Right renal cortex interstitium (tissue), 3 donors: ENCODE measurements around the gene RPL19. TPM values are rescaled to one million over a fixed set of nuclear protein-coding genes. Genes with fewer than 3 reads are reported as not detected.

Experiments used
- DNase-seq, 3 donors: peaks; one replicate each; pipeline ENCODE4 v3.0.0-alpha.2; 2013; ENCODE audit warnings: low read depth in 3 of 3, low spot score in 2 of 3
- polyA plus RNA-seq, 3 donors: library from polyadenylated mRNA; unstranded; fragments of 120-200 nt; gene quantifications; one replicate each; pipeline ENCODE4 v1.2.1, GENCODE V29; 2013; ENCODE audit not compliant: insufficient read length in 3 of 3

RPL19 gene
- polyA plus RNA-seq, 3 donors = 1,930 to 2,158 (median 2,002) TPM

DNA sequence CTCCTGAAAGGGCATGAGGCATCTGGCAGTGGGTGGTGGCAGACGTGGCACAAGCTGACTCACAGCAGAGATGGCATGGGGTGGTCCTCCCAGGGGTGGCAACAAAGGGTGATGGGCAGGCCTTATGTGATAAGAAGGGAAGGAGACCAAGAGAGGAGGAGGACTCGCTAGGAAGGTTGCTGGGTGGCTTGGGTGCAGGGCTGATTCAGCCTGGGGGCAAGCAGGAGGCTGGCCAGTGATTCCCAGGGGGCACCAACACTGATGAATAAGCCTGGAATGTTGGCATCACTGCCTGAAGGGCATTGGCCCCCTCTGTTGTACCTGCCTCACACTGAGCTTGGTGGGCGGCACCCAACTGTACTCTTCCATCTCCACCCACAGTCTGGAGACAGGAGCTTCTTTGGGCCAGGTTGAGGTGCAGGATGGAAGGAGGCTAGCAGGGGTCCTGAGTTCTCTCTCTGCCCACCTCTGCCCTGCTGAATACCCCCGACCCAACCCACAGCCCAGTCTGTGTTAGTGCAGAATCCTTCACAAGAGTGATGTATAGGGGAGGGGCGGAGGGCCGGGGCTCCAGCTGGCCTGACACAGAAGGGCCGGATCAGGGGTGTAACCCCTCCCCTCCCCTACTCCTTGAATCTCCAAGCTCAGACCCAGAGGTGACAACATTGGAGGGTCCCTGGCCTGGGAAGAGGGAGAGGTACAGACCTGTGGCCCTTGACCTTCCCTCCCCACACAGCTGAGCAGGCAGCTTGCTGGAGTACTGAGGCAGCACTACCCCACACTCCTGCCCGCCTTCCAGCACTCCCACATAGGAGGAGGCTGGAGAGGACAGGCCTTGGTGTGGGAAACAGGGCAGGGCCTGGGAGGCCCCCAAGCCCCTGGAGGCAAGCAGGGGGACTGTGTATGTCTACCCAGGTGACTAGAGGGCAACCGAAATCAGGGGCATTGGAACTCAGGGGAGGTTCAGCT, 23.1 kb downstream of the RPL19 start:
- DNase-seq = no peak

DNA sequence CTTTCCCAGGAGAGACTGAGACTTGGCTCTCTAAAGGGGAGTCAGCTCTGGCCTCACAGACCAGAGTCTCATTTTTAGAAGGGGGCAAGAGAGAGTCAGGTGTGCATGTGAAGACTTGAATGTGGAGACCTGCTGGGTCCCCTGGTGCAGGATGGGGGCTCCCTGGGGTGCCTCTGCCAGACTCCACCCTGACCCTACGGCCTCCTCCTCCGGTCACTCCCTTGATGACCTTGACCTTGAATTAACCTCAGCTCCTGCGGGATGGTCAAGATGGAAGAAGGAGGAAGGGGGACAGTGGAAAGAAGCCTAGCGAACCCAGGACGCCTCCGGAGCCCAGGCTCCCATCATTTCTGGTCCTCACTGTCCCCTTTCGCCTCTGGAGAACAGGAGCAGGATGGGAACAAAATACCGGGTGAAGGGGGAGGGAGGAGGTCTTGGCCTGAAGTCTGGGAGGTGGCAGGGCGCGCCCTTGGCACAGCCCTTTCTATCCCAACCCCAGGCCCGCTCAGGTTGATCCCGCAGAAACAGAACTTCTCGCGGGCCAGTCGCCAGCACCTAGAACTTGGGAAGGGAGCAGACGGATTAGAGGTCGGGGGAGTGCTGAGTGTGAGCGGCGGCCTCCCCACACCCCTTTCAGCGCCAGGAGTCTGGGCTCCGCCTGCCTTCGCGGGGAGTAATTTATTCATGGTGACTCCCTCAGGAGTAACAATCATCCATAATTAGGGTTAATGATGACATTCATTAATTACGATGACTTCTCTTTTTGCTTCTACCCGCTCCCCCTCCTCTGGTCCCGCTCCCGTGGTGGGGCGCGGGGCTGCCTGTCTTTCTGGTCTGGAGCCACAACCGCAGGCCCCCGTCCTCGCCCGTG, 24.1 kb downstream of the RPL19 start:
- no peak for DNase-seq

DNA sequence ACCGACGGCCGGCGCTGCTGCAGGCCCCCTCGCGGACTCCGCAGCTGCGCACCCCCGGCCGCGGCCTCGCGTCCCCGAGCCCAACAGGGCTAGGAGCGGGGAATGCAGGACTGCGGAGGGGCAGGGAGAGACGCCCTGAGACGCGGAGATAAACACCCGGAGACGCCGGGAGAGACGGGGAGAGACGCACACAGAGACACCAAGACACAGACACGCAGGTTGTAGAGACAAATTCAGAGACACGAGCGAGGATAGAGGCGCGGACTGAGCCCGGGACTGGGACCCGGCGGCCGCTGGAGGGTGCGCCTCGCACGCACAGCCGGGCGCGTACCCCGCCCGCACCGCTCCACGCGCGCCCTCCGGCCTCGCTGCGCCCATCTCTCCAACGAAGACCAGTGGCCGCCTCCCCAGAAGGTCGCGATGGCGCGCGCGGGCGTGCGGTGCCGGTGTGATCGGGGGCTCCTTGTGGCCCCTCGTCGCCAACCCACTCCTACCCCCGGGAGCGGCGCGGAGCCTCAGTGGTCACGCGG, 24.8 kb downstream of the RPL19 start:
- DNase-seq = no peak

DNA sequence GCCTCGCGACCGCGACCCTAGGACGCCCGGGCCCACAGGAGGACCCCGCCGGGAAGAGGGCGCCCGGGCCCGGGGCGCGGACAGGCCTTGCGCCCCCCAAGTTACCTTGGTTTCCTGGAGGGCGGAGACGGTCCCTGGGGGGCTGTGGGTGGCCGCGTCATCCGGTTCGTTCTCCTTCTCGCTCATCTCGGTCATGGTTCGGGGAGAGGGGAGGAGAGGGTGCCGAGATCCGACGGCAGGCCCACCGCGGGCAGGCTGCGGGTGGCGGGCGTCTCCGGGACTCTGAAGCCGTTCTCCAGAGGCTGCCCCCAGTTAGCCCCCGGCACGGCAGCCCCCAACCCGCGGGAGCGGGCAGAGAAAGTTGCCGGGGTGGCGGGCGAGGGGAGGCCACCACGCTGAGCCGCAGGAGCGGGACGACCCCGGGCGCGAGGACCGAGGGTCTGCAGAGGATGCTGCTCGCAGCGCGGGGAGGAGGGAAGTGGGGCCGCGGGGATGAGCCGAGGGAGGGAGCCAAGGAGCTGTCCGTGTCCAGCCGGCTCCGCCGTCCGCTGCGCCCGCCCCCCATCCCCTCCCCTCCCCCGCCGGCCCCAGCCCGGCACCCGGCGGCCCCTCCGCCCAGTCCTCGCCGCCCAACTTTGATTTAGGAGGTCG, 25.4 kb downstream of the RPL19 start, which contains the start of gene STAC2:
Gene STAC2 (minus strand): TSS at position 638 of the 651 bp plus-strand sequence. CDS start 443 bp downstream, at position 195.
- no peak for DNase-seq

DNA sequence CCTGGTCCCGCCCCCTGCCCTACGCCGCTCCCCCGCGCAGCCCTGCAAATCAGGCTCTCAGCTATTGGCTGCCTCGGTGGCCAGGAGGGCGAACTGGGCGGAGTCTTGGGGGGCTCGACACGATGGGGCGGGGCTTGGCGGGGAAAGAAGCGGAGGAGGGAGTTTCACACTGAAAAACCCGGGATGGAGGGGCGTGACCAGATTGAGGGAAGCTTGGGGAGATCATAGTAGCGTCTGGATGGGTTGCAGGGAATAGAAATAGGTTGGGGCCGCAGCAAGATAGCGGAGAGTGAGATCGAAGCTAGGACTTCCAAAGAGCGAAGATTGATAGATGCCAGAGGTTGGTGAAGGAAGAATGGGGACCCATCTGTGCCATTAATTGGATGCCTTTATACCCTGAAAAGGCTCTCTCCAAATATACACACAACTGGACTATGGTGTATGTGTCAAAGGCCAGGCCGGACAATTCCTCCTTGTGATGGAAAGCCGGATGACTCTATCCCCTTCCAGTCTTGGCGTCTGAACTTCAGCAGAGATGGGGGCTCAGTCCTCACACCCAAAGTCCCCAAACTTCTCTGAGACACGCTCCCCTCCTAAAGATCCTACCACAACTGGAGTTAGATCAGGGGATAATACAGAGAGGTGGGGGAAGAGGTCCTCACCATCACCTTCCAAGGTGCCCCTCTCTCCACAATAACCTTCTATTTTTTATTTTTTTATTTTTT, 26.0 kb downstream of the RPL19 start:
- DNase-seq = peak in 2 of 3 donors; percentile 72 to 83

DNA sequence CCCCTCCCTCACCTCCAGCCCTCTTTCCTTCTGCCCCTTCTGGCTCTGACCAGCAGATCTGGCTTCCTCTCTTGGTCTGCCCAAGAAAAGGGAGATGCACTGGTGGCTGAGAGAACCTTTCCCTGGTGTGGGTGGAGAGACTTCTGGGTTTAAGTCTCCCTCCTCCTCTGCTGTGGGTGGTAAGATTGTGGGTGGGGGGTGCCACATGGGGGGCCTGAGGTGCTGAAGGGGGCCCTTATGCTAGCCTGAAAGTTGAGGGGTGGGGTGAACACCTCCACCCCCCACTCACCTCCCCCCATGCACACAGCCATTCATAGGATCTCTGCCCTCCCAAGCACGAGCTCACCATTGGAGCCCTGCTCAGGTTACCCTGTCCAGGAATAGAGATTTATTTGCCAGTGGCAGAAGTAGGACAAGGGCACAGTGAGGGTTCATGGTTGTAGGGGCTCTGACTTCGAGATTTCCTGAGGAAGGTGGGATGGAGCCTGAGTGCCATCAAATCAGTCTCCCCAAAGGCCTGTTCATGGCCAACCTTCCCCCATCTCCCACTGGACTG, 27.4 kb downstream of the RPL19 start:
- no peak for DNase-seq

DNA sequence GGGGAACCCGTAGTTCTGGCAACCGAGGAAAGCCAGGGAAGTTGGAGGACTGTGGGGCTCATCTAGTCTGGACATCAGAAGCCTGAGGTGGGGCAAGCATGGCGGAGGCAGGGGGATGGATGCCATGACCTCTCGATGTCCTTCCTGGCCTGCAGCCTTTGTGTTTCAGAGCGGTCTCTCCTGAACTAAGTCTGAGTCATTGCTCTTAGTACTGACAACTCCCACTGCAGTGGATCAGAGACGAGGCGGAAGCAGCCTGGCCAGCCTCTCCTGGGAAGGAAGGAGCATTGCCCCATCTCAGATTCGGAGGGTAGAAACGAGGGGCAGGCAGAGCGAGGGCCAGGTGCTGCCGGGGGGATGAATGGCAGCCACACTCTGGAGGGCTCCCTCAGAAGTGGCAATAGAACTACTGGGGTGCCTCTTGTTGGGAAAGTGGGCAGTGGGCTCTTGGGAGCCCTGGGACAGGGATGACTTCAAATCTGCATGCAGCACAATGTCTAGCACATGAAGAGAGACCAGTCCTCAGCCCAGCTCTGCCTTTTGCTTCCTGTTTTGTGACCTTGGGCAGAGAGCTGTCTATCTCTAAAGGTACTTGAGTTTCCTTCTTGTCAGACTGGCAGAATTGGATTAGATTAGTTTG, 29.3 kb downstream of the RPL19 start:
- DNase-seq = no peak

DNA sequence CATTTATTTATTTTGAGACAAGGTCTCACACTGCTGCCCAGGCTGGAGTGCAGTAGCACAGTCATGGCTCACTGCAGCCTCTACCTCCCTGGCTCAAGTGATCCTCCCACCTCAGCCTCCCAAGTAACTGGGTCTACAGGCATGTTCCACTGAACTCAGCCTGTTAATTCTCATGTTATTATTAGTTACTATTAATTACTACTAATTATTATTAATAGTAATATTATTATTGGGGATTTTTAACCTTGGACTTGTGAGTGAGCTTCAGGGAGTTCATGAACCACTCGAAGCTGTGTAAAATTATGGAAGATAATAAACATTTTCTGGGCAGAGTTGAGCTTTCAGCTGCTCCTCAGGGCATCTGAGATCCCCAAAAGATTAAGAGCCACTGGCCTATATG, 30.3 kb downstream of the RPL19 start:
- no peak for DNase-seq

DNA sequence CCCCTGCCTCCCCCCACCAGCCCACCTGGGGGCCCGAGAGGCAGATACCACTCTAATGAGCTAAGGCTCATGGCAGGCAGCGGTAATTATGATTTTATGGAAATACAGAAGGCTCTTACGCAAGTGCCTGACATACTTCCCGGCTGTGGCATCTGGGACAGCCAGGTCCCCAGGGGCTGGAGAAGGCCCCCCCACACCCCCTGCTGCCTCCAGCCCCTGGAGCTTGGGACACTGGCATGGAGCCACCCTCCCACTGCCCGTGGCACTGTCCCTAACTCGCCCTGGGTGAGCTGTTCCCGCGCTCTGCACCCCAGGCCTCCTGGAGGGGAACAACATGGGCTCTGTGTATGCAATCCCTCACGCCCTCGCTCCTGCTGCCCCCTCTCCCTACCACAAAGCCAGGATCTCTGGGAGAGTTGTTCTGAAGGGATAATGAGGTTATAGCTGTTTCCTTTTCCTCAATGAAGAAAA, 31.0 kb downstream of the RPL19 start:
- no peak for DNase-seq

DNA sequence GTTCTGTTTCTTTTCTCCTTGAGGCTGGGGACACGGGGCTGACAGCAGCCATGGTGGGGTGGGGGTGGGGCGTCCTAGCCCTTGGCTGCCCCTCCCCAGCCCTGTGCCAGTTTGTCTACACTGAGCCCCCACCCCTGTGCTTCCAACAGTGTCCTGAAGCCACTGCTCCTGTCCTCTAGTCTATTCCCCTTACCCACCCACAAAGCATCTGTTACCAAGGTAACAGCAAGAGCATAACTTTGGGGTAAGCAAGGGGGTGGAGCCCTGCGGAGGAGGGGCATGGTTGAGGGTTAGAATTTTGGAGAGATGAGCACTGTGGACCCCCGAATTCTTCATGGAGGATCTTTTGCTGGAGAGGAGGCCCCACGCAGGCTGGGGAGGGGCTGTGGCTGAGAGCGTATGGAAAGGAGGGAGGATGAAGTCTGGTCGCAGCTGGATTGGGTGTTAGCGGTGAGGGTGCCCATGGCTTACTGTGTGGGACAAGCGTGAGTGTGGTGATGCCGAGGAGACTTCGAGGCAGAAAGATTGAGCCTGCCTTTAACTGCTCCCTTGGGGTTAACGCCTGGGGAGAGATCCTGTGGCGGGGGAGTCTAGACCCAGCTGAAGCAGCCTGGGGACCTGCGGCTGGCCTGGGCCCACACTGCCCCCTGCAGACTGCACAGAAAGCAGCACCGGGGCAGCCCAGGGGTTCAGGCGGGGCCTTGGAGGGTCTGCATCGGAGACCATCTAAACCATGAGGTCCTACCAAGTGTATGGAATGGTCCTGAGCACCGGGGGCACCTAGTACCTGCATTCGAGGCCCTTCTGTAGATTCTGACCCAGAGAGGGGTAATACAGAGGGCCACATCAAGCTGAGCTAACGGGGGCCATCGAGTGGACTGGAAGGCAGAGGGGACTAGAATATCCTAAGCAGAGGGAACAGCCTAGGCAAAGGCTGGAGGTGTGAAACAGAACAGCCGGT, 31.8 kb downstream of the RPL19 start:
- DNase-seq = no peak

DNA sequence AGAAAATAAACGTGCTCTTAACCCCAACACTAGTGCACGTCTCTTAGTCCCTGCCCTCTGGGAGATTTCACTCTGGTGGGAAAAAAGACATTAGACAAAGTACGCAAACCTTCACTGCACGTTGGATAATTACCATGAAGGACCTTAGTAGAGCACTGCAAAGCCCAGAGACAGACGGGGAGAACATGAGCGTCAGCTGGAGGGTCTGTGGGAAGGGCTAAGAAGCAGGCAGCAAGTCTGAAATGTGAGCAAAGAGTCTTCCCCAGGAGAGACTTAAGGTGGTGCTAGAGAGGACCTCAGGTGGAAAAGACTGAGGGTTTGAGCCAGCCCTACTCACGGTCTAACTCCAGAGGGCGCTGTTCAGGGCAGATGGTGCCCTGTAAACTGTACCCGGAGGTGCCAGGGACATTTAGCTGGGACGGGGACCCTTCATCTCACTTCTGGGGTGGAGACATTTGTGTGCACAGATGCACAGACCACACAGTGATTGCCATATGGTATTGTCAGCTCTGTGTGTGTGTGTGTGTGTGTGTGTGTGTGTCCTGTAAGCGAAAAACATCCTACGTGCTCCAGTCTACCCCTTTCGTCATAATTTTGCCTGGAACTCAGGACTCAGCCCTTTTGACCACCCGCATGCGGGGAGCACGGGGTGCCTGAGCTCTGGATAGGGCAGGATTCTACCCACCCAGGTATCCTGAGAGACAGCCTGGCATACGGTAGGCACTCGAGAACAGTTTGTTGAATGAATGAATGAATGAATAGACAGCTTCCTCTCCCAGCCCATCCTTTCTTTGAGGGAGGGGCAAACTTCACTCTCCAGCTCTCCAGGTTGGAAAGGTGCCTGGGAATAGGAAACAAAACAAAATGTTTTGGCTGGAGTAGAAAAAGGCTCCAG, 35.7 kb downstream of the RPL19 start:
- no peak for DNase-seq

DNA sequence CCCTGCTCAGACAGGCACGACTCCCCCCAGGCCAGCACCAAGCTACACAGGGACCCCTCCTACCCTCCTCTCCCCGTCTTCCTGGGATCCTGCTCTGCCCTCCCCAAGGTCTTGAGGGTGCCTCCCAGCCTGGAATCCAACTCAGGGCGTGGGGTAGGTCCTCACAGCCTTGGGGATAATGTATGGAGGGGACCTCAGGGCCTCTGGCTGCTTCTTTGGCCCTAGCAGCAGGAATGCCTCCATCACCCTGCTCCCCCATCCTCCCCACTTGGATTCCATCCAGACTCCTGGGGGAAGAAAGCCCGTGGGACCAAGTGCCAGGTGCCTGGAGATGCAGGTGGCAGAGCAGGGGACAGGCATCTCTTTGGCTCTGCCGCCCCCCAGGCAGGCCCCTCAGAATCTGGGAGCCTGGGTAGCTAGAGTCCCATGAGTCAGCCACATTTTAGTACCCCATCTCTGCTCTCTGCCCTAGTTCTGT, 36.4 kb downstream of the RPL19 start:
- no peak for DNase-seq

DNA sequence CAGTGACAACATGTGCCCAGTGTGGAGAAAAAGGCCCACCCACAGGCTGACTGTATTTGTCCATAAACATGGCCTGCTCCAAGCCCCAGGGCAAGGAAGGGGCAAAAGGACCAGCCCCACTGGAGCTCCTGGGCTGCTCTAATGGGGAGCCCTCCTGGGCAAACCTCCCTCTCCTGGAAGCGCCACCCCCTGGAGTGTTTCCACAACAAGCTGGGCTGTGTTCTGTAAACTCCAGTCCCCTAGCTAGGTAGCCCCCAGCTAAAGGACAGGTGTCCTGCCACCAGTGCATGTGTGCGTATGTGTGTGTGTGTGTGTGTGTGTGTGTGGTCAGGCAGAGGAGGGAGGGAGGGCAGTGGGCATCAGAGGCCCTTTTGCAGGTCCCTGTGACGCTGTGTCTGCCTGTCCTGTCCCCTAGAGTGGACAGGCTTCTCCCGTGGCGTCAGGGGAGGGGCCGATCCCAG, 36.9 kb downstream of the RPL19 start:
- DNase-seq = no peak

DNA sequence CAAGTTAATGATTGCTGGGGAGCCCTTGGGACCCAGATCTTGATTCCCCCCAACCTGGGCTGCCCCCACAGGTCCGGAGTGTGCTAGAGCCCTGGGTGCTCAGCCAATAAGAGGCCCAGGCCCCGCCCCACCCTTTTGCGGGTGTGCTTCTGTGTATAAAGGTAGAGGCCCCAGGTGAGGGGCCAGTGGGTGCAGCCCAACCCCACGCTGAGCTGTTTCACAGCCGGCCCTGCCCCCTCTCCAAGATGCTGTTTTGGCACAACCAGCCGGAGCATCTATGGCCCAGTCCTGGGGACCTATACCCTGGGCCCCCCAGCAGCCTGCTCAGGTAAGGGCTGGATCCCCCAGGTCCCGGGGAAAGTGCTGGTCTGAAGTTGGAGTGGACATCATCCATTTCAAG, 37.5 kb downstream of the RPL19 start:
- DNase-seq = no peak

DNA sequence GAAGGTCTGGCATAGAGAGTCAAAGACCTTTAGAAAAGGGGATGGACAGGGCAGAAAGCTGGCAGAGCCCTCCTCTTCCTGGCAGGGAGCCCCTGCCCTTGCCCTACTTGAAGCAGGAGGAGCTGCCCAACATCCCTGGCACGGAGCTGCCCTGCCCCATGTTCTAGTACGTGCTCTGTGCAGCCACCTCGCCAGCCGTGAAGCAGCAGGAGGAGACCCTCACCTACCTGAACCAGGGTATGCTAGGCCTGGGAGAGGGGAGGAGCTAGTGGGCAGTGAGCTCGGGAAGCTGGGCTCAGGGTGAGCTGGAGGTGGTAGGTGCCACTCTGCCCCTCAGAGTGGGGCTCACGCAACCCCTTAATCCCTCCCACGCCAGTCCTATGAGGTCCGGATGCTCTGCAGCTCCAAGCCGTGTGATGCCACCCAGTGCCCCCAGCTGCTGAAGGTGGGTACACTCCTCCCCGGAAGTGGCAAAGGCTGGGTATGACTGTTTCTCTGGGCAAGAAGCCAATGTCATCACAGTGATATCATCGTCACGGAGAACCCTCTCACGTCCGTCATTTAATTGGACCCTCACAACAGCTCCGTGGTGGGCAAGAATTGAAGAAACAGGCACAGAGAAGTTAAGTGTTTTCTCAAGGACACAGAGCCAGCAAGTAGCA, 38.4 kb downstream of the RPL19 start:
- DNase-seq = no peak
